IPS-NIHi7 (cell line): ENCODE measurements around the gene ZNF302.
A peak's percentile ranks its signal among the peaks of the same experiment; 100 is the strongest.

ENCODE experiments used
- DNase-seq: peaks from one replicate; pipeline ENCODE4 v3.0.0; 2012; ENCODE audit warnings: mixed read lengths; ENCODE audit errors: extremely low spot score

Gene ZNF302

GRCh38 chr19:34732612-34733211 is 55.2 kb downstream of the ZNF302 start:
- DNase-seq, result peak; percentile 22

GRCh38 chr19:34733266-34733745 is 55.8 kb downstream of the ZNF302 start:
- no peak for DNase-seq

- peak; percentile 96 for DNase-seq
These were observed 56.5 kb downstream of the ZNF302 start, which contains the start of gene ZNF181 for GRCh38 chr19:34733746-34734536. TSS of gene ZNF181 (plus strand) at chr19:34734243. CDS start at chr19:34735038, 795 bp downstream.

GRCh38 chr19:34734537-34735103 is 57.1 kb downstream of the ZNF302 start:
- DNase-seq, result no peak
